HG03175 (cell line): ENCODE measurements around the gene PPFIA1.
"Not testable (repeated sequence)": the region's sequence is repeated elsewhere in the genome, so short reads cannot be mapped to it uniquely, and the experiment has no call there.

Experiments used
- ATAC-seq: cut with Tn5 transposase; IDR thresholded peaks from one replicate; pipeline ENCODE4 v1.9.1; 2021; ENCODE audit warnings: mild to moderate bottlenecking, moderate library complexity; ENCODE audit not compliant: unreplicated experiment

Gene PPFIA1

GRCh38 chr11:70250876-70251658, 19.4 kb upstream of the PPFIA1 start:
- ATAC-seq, result no peak

- ATAC-seq, result no peak
These were observed 18.7 kb upstream of the PPFIA1 start for GRCh38 chr11:70251659-70252321.

GRCh38 chr11:70252844-70253243, 17.6 kb upstream of the PPFIA1 start:
- ATAC-seq, result peak; percentile 55

GRCh38 chr11:70255477-70256116, 14.9 kb upstream of the PPFIA1 start:
- ATAC-seq, result no peak

- ATAC-seq, result not testable (repeated sequence)
These were observed 11.4 kb upstream of the PPFIA1 start for GRCh38 chr11:70259077-70259476.

GRCh38 chr11:70262951-70263350, 7.5 kb upstream of the PPFIA1 start:
- no peak for ATAC-seq

- no peak for ATAC-seq
These were observed 7.1 kb upstream of the PPFIA1 start for GRCh38 chr11:70263363-70263762.

- ATAC-seq, result no peak
These were observed 5.1 kb upstream of the PPFIA1 start for GRCh38 chr11:70265341-70265740.

GRCh38 chr11:70267405-70267950, 3.0 kb upstream of the PPFIA1 start:
- ATAC-seq, result no peak

- ATAC-seq, result no peak
These were observed 2.0 kb upstream of the PPFIA1 start for GRCh38 chr11:70268526-70268925.

GRCh38 chr11:70270877-70271648, 573 bp downstream of the PPFIA1 start:
- peak; percentile 30 for ATAC-seq

GRCh38 chr11:70271649-70271953, 1.1 kb downstream of the PPFIA1 start:
- no peak for ATAC-seq

GRCh38 chr11:70272009-70272408, 1.5 kb downstream of the PPFIA1 start:
- no peak for ATAC-seq

- ATAC-seq, result no peak
These were observed 8.5 kb downstream of the PPFIA1 start for GRCh38 chr11:70278994-70279393.

- ATAC-seq, result no peak
These were observed 10.7 kb downstream of the PPFIA1 start for GRCh38 chr11:70281156-70281609.

- ATAC-seq, result no peak
These were observed 11.5 kb downstream of the PPFIA1 start for GRCh38 chr11:70282012-70282411.

GRCh38 chr11:70288721-70289120, 18.2 kb downstream of the PPFIA1 start:
- no peak for ATAC-seq

- ATAC-seq, result no peak
These were observed 19.1 kb downstream of the PPFIA1 start for GRCh38 chr11:70289582-70289981.

GRCh38 chr11:70290361-70291065, 20.0 kb downstream of the PPFIA1 start:
- no peak for ATAC-seq

- ATAC-seq, result no peak
These were observed 21.7 kb downstream of the PPFIA1 start for GRCh38 chr11:70292166-70292565.
